IMR-90 (cell line): ENCODE results near the gene DPPA5. TPM values are rescaled to one million over a fixed set of nuclear protein-coding genes. Genes with fewer than 3 reads are reported as not detected.
A peak's percentile ranks its signal among the peaks of the same experiment; 100 is the strongest.
"Not testable (repeated sequence)": the region's sequence is repeated elsewhere in the genome, so short reads cannot be mapped to it uniquely, and the experiment has no call there.

ENCODE experiments used
- ATAC-seq: fragments of 200-7000 bp; cut with Tn5 transposase; 2 replicates; pipeline ENCODE4 v1.9.1; 2020; ENCODE audit warnings: low read depth, mild to moderate bottlenecking, moderate library complexity
- BruUV-seq: library from RNA; stranded (reverse); fragments of 400-500 nt; replicated peaks from 2 replicates; lab custom pipeline; 2021; lab: Mats Ljungman, UMichigan
- CTCF ChIA-PET: fragments of 300-600 bp; formaldehyde crosslinking; extraction: SDS; loops from one replicate; lab custom pipeline; 2021; ENCODE audit warnings: antibody characterized with exemption; lab: Yijun Ruan, JAX
- POLR2A ChIA-PET: fragments of 300-600 bp; sonication (Branson Sonifier 250); formaldehyde crosslinking; loops from one replicate; lab custom pipeline; 2022; ENCODE audit warnings: antibody characterized with exemption; ENCODE audit not compliant: unreplicated experiment; lab: Charles Lee
- DNase-seq: peaks from one replicate; pipeline ENCODE4 v3.0.0; 2013
- H2AFZ ChIP-seq: replicated peaks from 2 replicates; pipeline ENCODE3; 2013; ENCODE audit warnings: low read length, mild to moderate bottlenecking; ENCODE audit not compliant: poor library complexity
- H2AK5ac ChIP-seq: 2 replicates; pipeline ENCODE4 v1.6.1; 2013; ENCODE audit warnings: low read depth, low read length, inconsistent platforms
- H2AK9ac ChIP-seq: replicated peaks from 2 replicates; pipeline ENCODE3; 2013; ENCODE audit warnings: mild to moderate bottlenecking, low read depth, low read length, moderate library complexity; ENCODE audit not compliant: poor library complexity
- H2BK120ac ChIP-seq: 2 replicates; pipeline ENCODE4 v1.6.1; 2013; ENCODE audit warnings: low read depth, low read length, inconsistent platforms
- H2BK15ac ChIP-seq: 3 replicates; pipeline ENCODE4 v1.6.1; 2013; ENCODE audit warnings: low read depth, low read length, inconsistent platforms
- H2BK20ac ChIP-seq: 2 replicates; pipeline ENCODE4 v1.6.1; 2013; ENCODE audit warnings: low read depth, mild to moderate bottlenecking, inconsistent platforms, low read length, moderate library complexity
- H2BK5ac ChIP-seq: 2 replicates; pipeline ENCODE4 v1.6.1; 2013; ENCODE audit warnings: mild to moderate bottlenecking, low read depth, low read length, inconsistent platforms; ENCODE audit not compliant: poor library complexity, severe bottlenecking
- H3K14ac ChIP-seq: replicated peaks from 2 replicates; pipeline ENCODE4 v1.6.1; 2013; ENCODE audit warnings: low read depth, low read length, inconsistent platforms
- H3K18ac ChIP-seq: 2 replicates; pipeline ENCODE4 v1.6.1; 2013; ENCODE audit warnings: low read depth, low read length, control low read depth
- H3K23ac ChIP-seq: 2 replicates; pipeline ENCODE4 v1.6.1; 2013; ENCODE audit warnings: low read depth, low read length, inconsistent platforms
- H3K27ac ChIP-seq: 2 replicates; pipeline ENCODE4 v1.5.1; 2013; ENCODE audit warnings: mild to moderate bottlenecking, control low read depth, low read length; ENCODE audit not compliant: insufficient read depth
- H3K27me3 ChIP-seq: 2 replicates; pipeline ENCODE4 v1.6.1; 2013; ENCODE audit warnings: low read length; ENCODE audit not compliant: control insufficient read depth, insufficient read depth
- H3K36me3 ChIP-seq: 2 replicates; pipeline ENCODE4 v1.6.1; 2013; ENCODE audit warnings: low read length, mixed read lengths; ENCODE audit not compliant: control insufficient read depth, insufficient read depth
- H3K4ac ChIP-seq: 2 replicates; pipeline ENCODE4 v1.6.1; 2013; ENCODE audit warnings: low read depth, low read length, inconsistent platforms
- H3K4me1 ChIP-seq: 2 replicates; pipeline ENCODE4 v1.6.1; 2013; ENCODE audit warnings: low read length, mixed read lengths; ENCODE audit not compliant: control insufficient read depth, insufficient read depth
- H3K4me2 ChIP-seq: 2 replicates; pipeline ENCODE4 v1.6.1; 2013; ENCODE audit warnings: low read depth, mild to moderate bottlenecking, control low read depth, low read length, moderate library complexity
- H3K4me3 ChIP-seq: 2 replicates; pipeline ENCODE4 v1.5.1; 2013; ENCODE audit warnings: low read depth, mild to moderate bottlenecking, control low read depth, low read length, moderate library complexity; ENCODE audit not compliant: insufficient read depth
- H3K56ac ChIP-seq: 2 replicates; pipeline ENCODE4 v1.6.1; 2013; ENCODE audit warnings: low read length, inconsistent platforms; ENCODE audit not compliant: insufficient read depth; ENCODE audit errors: extremely low read depth
- H3K79me1 ChIP-seq, 2 experiments: 2 replicates each; pipeline ENCODE4 v1.6.1; 2013; ENCODE audit warnings: low read length in 2 of 2, inconsistent platforms in 1 of 2, low read depth in 1 of 2
- H3K9ac ChIP-seq: 2 replicates; pipeline ENCODE4 v1.6.1; 2013; ENCODE audit warnings: low read depth, low read length, control low read depth
- H3K9me1 ChIP-seq: 2 replicates; pipeline ENCODE4 v1.6.1; 2013; ENCODE audit warnings: low read length, inconsistent platforms; ENCODE audit not compliant: insufficient read depth
- H3K9me3 ChIP-seq: 2 replicates; pipeline ENCODE4 v1.6.1; 2013; ENCODE audit warnings: low read length; ENCODE audit not compliant: control insufficient read depth, insufficient read depth
- H4K20me1 ChIP-seq: 2 replicates; pipeline ENCODE4 v1.6.1; 2013; ENCODE audit warnings: low read length, inconsistent platforms; ENCODE audit not compliant: insufficient read depth
- H4K5ac ChIP-seq: 2 replicates; pipeline ENCODE4 v1.6.1; 2013; ENCODE audit warnings: mild to moderate bottlenecking, low read depth, low read length, control low read depth
- H4K8ac ChIP-seq, 2 experiments: 2 replicates each; pipeline ENCODE4 v1.6.1; 2013; ENCODE audit warnings: low read depth in 2 of 2, low read length in 2 of 2, control low read depth in 1 of 2, inconsistent platforms in 1 of 2
- H4K91ac ChIP-seq: 2 replicates; pipeline ENCODE4 v1.6.1; 2013; ENCODE audit warnings: low read depth, low read length, inconsistent platforms; ENCODE audit not compliant: insufficient read depth
- CEBPB ChIP-seq: IDR thresholded peaks from 2 replicates; pipeline ENCODE4 v1.6.1; 2012; ENCODE audit warnings: low read depth, low read length, improper control_type of control experiment
- WGBS, 2 experiments: methylation state at CpG; one replicate each; pipeline versions ENCODE4 v1.1.5 to v1.1.7; 2013; ENCODE audit warnings: missing lambda C conversion rate in 2 of 2; ENCODE audit not compliant: insufficient read length in 1 of 2; ENCODE audit errors: extremely low coverage in 2 of 2; 5-methylcytosine and 5-hydroxymethylcytosine counted together
- dilution Hi-C: fragments of 300-500 bp; cut with HindIII; formaldehyde crosslinking; loops from one replicate; pipeline ENCODE4 v1.14.3; 2018; ENCODE audit warnings: low sequenced_read_pairs; ENCODE audit not compliant: unreplicated experiment
- in situ Hi-C: fragments of 300-500 bp; cut with MboI; formaldehyde crosslinking; loops from 3 replicates; pipeline ENCODE4 v1.14.3; 2019; ENCODE audit warnings: low sequenced_read_pairs, inconsistent platforms, mixed read lengths
- intact Hi-C: fragments of 100-400 bp; cut with micrococcal nuclease; formaldehyde crosslinking; loops from 2 replicates; pipeline ENCODE4 v1.10.0; 2022
- polyA plus RNA-seq, 3 experiments: library from polyadenylated mRNA; depleted of rRNA; stranded (reverse); fragments of >200 nt; gene quantifications; 2 replicates each; pipeline ENCODE4 v1.2.3, GENCODE V29; 2012; ENCODE audit warnings: low replicate concordance in 1 of 3
- total RNA-seq: library from RNA; depleted of rRNA; stranded (reverse); fragments of >200 nt; gene quantifications from 2 replicates; pipeline ENCODE4 v1.2.3, GENCODE V29; 2012
- TF ChIP-seq, protein P1 (sequence below): conservative IDR thresholded peaks from 2 replicates; pipeline ENCODE4 v1.5.1; 2012; ENCODE audit warnings: mild to moderate bottlenecking, low read depth, low read length, improper control_type of control experiment

Gene DPPA5
- total and polyA plus RNA-seq, 2 of the 4 experiments (the other 2 are of a cell fraction) = not detected

DNA sequence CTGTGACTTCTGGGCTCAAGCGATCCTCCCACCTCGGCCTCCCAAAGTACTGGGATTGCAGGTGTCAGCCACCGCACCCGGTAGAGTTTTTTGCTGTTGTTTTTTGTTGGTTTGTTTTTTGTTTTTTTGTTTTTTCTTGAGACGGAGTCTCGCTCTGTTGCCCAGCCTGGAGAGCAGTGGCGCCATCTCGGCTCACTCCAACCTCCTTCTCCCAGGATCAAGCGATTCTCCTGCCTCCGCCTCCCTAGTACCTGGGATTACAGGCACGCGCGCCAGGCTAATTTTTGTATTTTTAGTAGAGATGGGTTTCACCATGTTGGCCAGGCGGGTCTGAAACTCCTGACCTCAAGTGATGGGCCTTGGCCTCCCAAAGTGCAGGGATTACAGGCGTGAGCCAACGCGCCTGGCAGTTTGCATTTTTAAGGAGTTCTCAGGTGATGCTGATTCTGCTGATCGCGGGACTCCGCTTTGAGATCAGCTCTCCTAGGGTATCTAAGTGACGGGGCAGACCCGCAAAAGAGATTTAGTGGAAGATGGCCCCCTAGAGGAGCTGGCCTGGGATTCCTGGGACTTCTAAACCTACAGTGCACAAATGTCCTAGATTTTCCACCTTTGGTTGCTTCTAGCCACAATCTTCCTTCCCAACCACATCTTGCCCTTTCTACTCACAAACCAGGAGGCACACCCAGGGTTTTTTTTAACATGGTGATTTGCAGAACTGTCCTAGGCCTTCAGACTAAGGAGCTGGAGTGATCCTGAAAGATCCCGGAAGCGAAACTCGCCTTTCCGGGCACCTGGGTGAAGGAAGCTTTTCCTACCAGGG, 45.2 kb downstream of the DPPA5 start:
- DNase-seq (no peak), ATAC-seq (peak; percentile 7; the same call in 1 of the 2 replicates)
- Histone ChIP-seq H3K27ac (peak overlapping the region; percentile 56), H3K18ac (peak overlapping the region; percentile 40; the same call in 1 of the 2 replicates), H2BK5ac (no peak overlapping the region), H2BK15ac (no peak overlapping the region), H3K4me1 (peaks cover 6% of the 10 kb centered on the region), H4K91ac (peak overlapping the region; percentile 67), H2AK9ac (peak overlapping the region; percentile 77), H4K8ac (peak overlapping the region; percentile 85 to 93), H3K56ac (peak overlapping the region; percentile 75), H4K5ac (peak overlapping the region; percentile 86), H3K4me2 (peak overlapping the region; percentile 96), H2AFZ (peak overlapping the region; percentile 94), H2BK120ac (peak overlapping the region; percentile 68; the same call in 1 of the 2 replicates), H4K20me1 (no peaks in the 10 kb centered on the region), H2BK20ac (no peak overlapping the region), H3K4ac (peak overlapping the region; percentile 94), H3K36me3 (no peaks in the 10 kb centered on the region), H3K9me1 (no peaks in the 10 kb centered on the region), H3K23ac (peak overlapping the region; percentile 96), H3K9ac (peak overlapping the region; percentile 72), H3K27me3 (no peaks in the 10 kb centered on the region), H3K79me1 (peaks cover 5 to 30% of the 10 kb centered on the region in 2 experiments), H2AK5ac (peak overlapping the region; percentile 20; the same call in 1 of the 2 replicates), H3K9me3 (no peaks in the 10 kb centered on the region), H3K4me3 (peak overlapping the region; percentile 61), H3K14ac (peak overlapping the region; percentile 96)
- in situ Hi-C loops = no loop called here
- TF ChIP-seq CEBPB = no peak
- TF ChIP-seq, protein P1, sequence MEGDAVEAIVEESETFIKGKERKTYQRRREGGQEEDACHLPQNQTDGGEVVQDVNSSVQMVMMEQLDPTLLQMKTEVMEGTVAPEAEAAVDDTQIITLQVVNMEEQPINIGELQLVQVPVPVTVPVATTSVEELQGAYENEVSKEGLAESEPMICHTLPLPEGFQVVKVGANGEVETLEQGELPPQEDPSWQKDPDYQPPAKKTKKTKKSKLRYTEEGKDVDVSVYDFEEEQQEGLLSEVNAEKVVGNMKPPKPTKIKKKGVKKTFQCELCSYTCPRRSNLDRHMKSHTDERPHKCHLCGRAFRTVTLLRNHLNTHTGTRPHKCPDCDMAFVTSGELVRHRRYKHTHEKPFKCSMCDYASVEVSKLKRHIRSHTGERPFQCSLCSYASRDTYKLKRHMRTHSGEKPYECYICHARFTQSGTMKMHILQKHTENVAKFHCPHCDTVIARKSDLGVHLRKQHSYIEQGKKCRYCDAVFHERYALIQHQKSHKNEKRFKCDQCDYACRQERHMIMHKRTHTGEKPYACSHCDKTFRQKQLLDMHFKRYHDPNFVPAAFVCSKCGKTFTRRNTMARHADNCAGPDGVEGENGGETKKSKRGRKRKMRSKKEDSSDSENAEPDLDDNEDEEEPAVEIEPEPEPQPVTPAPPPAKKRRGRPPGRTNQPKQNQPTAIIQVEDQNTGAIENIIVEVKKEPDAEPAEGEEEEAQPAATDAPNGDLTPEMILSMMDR = 0 out of 2 replicates have a peak, but pooled peaks have one; percentile 17
- dilution Hi-C loops = no loop called here
- ChIA-PET CTCF (interaction anchor here (0.6 to 1.5 kb wide), 3 partner anchors 18 to 99 kb away, joined by 3 to 6 read pairs (median 4); no protein-coding TSS in a partner anchor), POLR2A (no interaction called here)
- intact Hi-C loops = no loop called here
- WGBS, 2 experiments = 88% methylated on average over 6 of the region's 26 CpGs; no CpG with 5 or more reads in 1 of the 2 experiments
- no TSS peak for BruUV-seq

DNA sequence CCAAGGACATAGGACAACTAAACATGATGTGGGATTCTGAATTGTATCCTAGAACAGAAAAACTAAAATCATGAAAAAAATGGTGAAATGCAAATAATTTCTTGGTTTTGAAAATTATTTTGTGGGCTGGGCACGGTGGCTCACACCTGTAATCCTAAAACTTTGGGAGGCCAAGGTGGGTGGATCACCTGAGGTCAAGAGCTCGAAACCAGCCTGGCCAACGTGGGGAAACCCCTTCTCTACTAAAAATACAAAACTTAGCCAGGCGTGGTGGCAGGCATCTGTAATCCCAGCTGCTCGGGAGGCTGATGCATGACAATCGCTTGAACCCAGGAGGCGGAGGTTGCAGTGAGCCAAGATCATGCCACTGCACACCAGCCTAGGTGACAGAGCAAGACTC, 50.3 kb downstream of the DPPA5 start:
- H4K8ac ChIP-seq, H3K4me2 ChIP-seq, H3K14ac ChIP-seq, H3K18ac ChIP-seq, H2BK20ac ChIP-seq, BruUV-seq, H3K27ac ChIP-seq, ATAC-seq, H4K91ac ChIP-seq, H3K27me3 ChIP-seq, POLR2A ChIA-PET, H4K20me1 ChIP-seq, H3K9me3 ChIP-seq, dilution Hi-C loops, H2AK5ac ChIP-seq, intact Hi-C loops, H3K4me1 ChIP-seq, H2BK120ac ChIP-seq, H2BK15ac ChIP-seq, in situ Hi-C loops, H3K4me3 ChIP-seq, H3K4ac ChIP-seq, H3K9ac ChIP-seq, H3K56ac ChIP-seq, DNase-seq, H2AFZ ChIP-seq, H2AK9ac ChIP-seq, H3K23ac ChIP-seq, H3K9me1 ChIP-seq, H2BK5ac ChIP-seq, H3K36me3 ChIP-seq, H4K5ac ChIP-seq: not testable (repeated sequence)
- 89% methylated on average over 3 of the region's 7 CpGs; no CpG with 5 or more reads in 1 of the 2 experiments for WGBS, 2 experiments
- H3K79me1 ChIP-seq = peaks cover 5 to 41% of the 10 kb centered on the region in 2 experiments
- CTCF ChIA-PET = interaction anchor here (0.6 to 1.0 kb wide), 2 partner anchors 23 to 145 kb away, joined by 3 read pairs; no protein-coding TSS in a partner anchor
